GM12878 (cell line): ENCODE data around the gene CDKN1B. TPM values are rescaled to one million over a fixed set of nuclear protein-coding genes. Genes with fewer than 3 reads are reported as not detected.
A peak's percentile ranks its signal among the peaks of the same experiment; 100 is the strongest.

Experiments
- ATAC-seq: fragments of 200-7000 bp; cut with Tn5 transposase; 3 replicates; pipeline ENCODE4 v1.9.1; 2020; ENCODE audit warnings: mild to moderate bottlenecking, moderate library complexity
- BruUV-seq: library from RNA; stranded (reverse); fragments of 400-500 nt; replicated peaks from 2 replicates; lab custom pipeline; 2021; lab: Mats Ljungman, UMichigan
- CTCF ChIA-PET: fragments of 300-600 bp; sonication (Branson Sonifier 250); formaldehyde crosslinking; extraction: SDS; loops from one replicate; lab custom pipeline; 2021; ENCODE audit warnings: inconsistent platforms; lab: Yijun Ruan, JAX
- POLR2A ChIA-PET: fragments of 350-600 bp; formaldehyde crosslinking; extraction: SDS; loops from one replicate; lab custom pipeline; 2021; ENCODE audit warnings: inconsistent platforms; lab: Charles Lee
- RAD21 ChIA-PET: fragments of 300-600 bp; sonication (Branson Sonifier 250); formaldehyde crosslinking; loops from one replicate; lab custom pipeline; 2023; ENCODE audit warnings: antibody characterized with exemption; ENCODE audit not compliant: unreplicated experiment; lab: Charles Lee
- SMC1A ChIA-PET: fragments of 300-600 bp; sonication (Branson Sonifier 250); formaldehyde crosslinking; loops from one replicate; lab custom pipeline; 2023; ENCODE audit not compliant: unreplicated experiment, uncharacterized antibody; lab: Charles Lee
- DNase-seq: peaks from one replicate; pipeline ENCODE4 v3.0.0-alpha.2; 2011; ENCODE audit warnings: low read depth, low spot score
- FAIRE-seq: peaks from 3 replicates; lab custom pipeline; 2011; peaks lifted over from hg19 to GRCh38; lab: Jason Lieb, UNC
- H2AFZ ChIP-seq: 2 replicates; pipeline ENCODE4 v1.6.0; 2011; ENCODE audit warnings: low read depth, low read length, control low read depth; ENCODE audit not compliant: control insufficient read depth
- H3K27ac ChIP-seq: 2 replicates; pipeline ENCODE4 v1.5.1; 2011; ENCODE audit warnings: control low read depth; ENCODE audit not compliant: control insufficient read depth, insufficient read depth
- H3K27me3 ChIP-seq, 2 experiments: replicated peaks in 1 of 2; 2 replicates each; pipeline versions ENCODE4 v1.6.0 to v1.6.1; 2011; ENCODE audit warnings: low read length in 1 of 2; ENCODE audit not compliant: control insufficient read depth in 2 of 2, insufficient read depth in 2 of 2
- H3K36me3 ChIP-seq, 2 experiments: 2 replicates each; pipeline ENCODE4 v1.5.1; 2011; ENCODE audit warnings: low read length in 1 of 2; ENCODE audit not compliant: control insufficient read depth in 2 of 2, insufficient read depth in 2 of 2
- H3K4me1 ChIP-seq: 2 replicates; pipeline ENCODE4 v1.6.1; 2011; ENCODE audit warnings: mild to moderate bottlenecking, low read length, moderate library complexity, mixed read lengths; ENCODE audit not compliant: control insufficient read depth, insufficient read depth
- H3K4me2 ChIP-seq: 2 replicates; pipeline ENCODE4 v1.6.0; 2011; ENCODE audit warnings: control low read depth; ENCODE audit not compliant: control insufficient read depth, insufficient read depth
- H3K4me3 ChIP-seq: fragments of 200-600 bp; sonication (generic); 2 replicates; pipeline ENCODE4 v1.5.1; 2016
- H3K79me2 ChIP-seq: 2 replicates; pipeline ENCODE4 v1.6.0; 2011; ENCODE audit warnings: low read length; ENCODE audit not compliant: control insufficient read depth, insufficient read depth
- H3K9ac ChIP-seq: 2 replicates; pipeline ENCODE4 v1.8.0; 2011; ENCODE audit warnings: low read length, control low read depth, mixed read lengths; ENCODE audit not compliant: control insufficient read depth, insufficient read depth
- H3K9me3 ChIP-seq: replicated peaks from 3 replicates; pipeline ENCODE4 v1.5.1; 2011; ENCODE audit warnings: mild to moderate bottlenecking, low read length; ENCODE audit not compliant: control insufficient read depth, insufficient read depth
- H4K20me1 ChIP-seq: 2 replicates; pipeline ENCODE4 v1.6.0; 2011; ENCODE audit not compliant: control insufficient read depth, insufficient read depth
- BHLHE40 ChIP-seq, 2 experiments: fragments of 450-650 bp in 1 of 2; IDR thresholded peaks; 2 replicates each; pipeline ENCODE4 v1.6.1; 2011 to 2017; ENCODE audit warnings: low read depth in 2 of 2, borderline replicate concordance in 1 of 2, improper control_type of control experiment in 1 of 2, low read length in 1 of 2, mild to moderate bottlenecking in 1 of 2
- CREM ChIP-seq: IDR thresholded peaks from 2 replicates; pipeline ENCODE4 v1.6.1; 2014; ENCODE audit warnings: antibody characterized with exemption, low read depth
- E2F8 ChIP-seq: fragments of 450-650 bp; IDR thresholded peaks from 2 replicates; pipeline ENCODE4 v1.6.1; 2018; ENCODE audit warnings: mild to moderate bottlenecking, low read depth, moderate library complexity; ENCODE audit not compliant: partially characterized antibody
- EGR1 ChIP-seq, 2 experiments: IDR thresholded peaks; 1 replicate in 1 of 2; 2 replicates in 1 of 2; pipeline ENCODE4 v1.6.1; 2011 to 2012; ENCODE audit warnings: low read depth in 2 of 2, low read length in 2 of 2, borderline replicate concordance in 1 of 2, mild to moderate bottlenecking in 1 of 2, moderate library complexity in 1 of 2
- KAT2A ChIP-seq: conservative IDR thresholded peaks from 2 replicates; pipeline ENCODE4 v1.6.1; 2011; ENCODE audit warnings: low read depth, low read length; ENCODE audit not compliant: control insufficient read depth
- LARP7 ChIP-seq: fragments of 450-650 bp; IDR thresholded peaks from 2 replicates; pipeline ENCODE4 v1.6.1; 2017; ENCODE audit warnings: mild to moderate bottlenecking
- MAX ChIP-seq: IDR thresholded peaks from 2 replicates; pipeline ENCODE4 v1.6.1; 2012; ENCODE audit warnings: low read depth, low read length, improper control_type of control experiment
- MTA3 ChIP-seq: IDR thresholded peaks from 2 replicates; pipeline ENCODE4 v1.6.1; 2012; ENCODE audit warnings: low read length, inconsistent platforms, borderline replicate concordance
- PRDM15 ChIP-seq: fragments of 450-650 bp; formaldehyde crosslinking; IDR thresholded peaks from 2 replicates; pipeline ENCODE4 v1.4.0; 2020; ENCODE audit warnings: mild to moderate bottlenecking, moderate library complexity
- SPI1 ChIP-seq: IDR thresholded peaks from 2 replicates; pipeline ENCODE4 v1.6.1; 2011; ENCODE audit warnings: low read depth, mild to moderate bottlenecking, low read length, moderate library complexity, borderline replicate concordance; ENCODE audit not compliant: insufficient read depth
- ZNF592 ChIP-seq: fragments of 450-650 bp; IDR thresholded peaks from 2 replicates; pipeline ENCODE4 v1.6.1; 2017; ENCODE audit warnings: mild to moderate bottlenecking, moderate library complexity
- WGBS: methylation state at CpG from one replicate; pipeline ENCODE4 v1.1.6; 2016; ENCODE audit warnings: low lambda C conversion rate; ENCODE audit not compliant: insufficient replicate concordance, insufficient coverage; ENCODE audit errors: missing lambda C conversion rate; 5-methylcytosine and 5-hydroxymethylcytosine counted together
- in situ Hi-C: fragments of 300-500 bp; cut with MboI; formaldehyde crosslinking; loops from 9 replicates; pipeline ENCODE4 v1.14.3; 2018; ENCODE audit warnings: mixed read lengths
- intact Hi-C: fragments of 100-400 bp; cut with micrococcal nuclease; formaldehyde crosslinking; loops from one replicate; pipeline ENCODE4 v1.14.2; 2022; ENCODE audit not compliant: unreplicated experiment
- polyA plus RNA-seq, 11 experiments: library from polyadenylated mRNA; depleted of rRNA in 4 of 11; unstranded in 6 of 11; stranded (reverse) in 5 of 11; fragments of >200 nt; fragmentation: Nextera tagmentation in 4 of 11; fragmentation: Illumina TruSeq in 1 of 11; extraction: Ambion mirVana in 4 of 11; extraction: Trizol in 1 of 11; gene quantifications; 1 replicate in 1 of 11; 2 replicates in 10 of 11; pipeline versions ENCODE4 v1.2.1 to v1.2.3, GENCODE V29; 2011 to 2016; ENCODE audit warnings: inconsistent platforms in 2 of 11, missing spikeins in 2 of 11, low read depth in 1 of 11
- total RNA-seq, 4 experiments: library from RNA; depleted of rRNA in 3 of 4; stranded (reverse); fragments of >200 nt in 3 of 4; fragmentation: Illumina TruSeq in 1 of 4; extraction: Trizol in 1 of 4; gene quantifications; 2 replicates each; pipeline versions ENCODE4 v1.2.1 to v1.2.3, GENCODE V29; 2013 to 2021

Gene CDKN1B
- total and polyA plus RNA-seq, 10 of the 15 experiments (the other 5 are each of a cell fraction or from before 2014, with no cell fraction given), result 4.2 to 39.1 (median 23.1) TPM

- Histone ChIP-seq H3K27me3 (no peaks in the 10 kb centered on the region), H3K27ac (peak overlapping the region; percentile 97), H3K36me3 (peaks cover 0 to 6% of the 10 kb centered on the region in 2 experiments; a peak in 1 of 4 replicates), H3K4me3 (peak overlapping the region; percentile 97), H3K9me3 (no peaks in the 10 kb centered on the region), H2AFZ (no peak overlapping the region), H3K4me2 (peak overlapping the region; percentile 95), H3K9ac (peak overlapping the region; percentile 97), H3K4me1 (peaks cover 9% of the 10 kb centered on the region), H4K20me1 (no peaks in the 10 kb centered on the region), H3K79me2 (peaks cover 91% of the 10 kb centered on the region)
- SMC1A ChIA-PET, result interaction anchor here (0.7 to 3.3 kb wide), 6 partner anchors 13 to 366 kb away, joined by 3 to 26 read pairs (median 10); partner anchors contain the start of gene GPR19
- CTCF ChIA-PET, result interaction anchor here (1.0 to 3.4 kb wide), 4 partner anchors 9 to 31 kb away, joined by 3 to 33 read pairs (median 4); no protein-coding TSS in a partner anchor
- intact Hi-C loops, result loop anchor here (5.0 to 10.0 kb wide), 3 partner anchors 1068 to 1672 kb away; no protein-coding TSS in a partner anchor
- FAIRE-seq, result no peak
- no TSS peak for BruUV-seq
- 5% methylated on average over 11 of the region's 11 CpGs for WGBS
- ATAC-seq, result no peak
- in situ Hi-C loops, result no loop called here
- DNase-seq, result no peak
- RAD21 ChIA-PET, result interaction anchor here (0.5 to 6.7 kb wide), 6 partner anchors 8 to 219 kb away, joined by 3 to 81 read pairs (median 7); partner anchors contain the start of gene CDKN1B
- POLR2A ChIA-PET, result interaction anchor here (0.5 to 7.0 kb wide), 10 partner anchors 8 to 1164 kb away, joined by 3 to 93 read pairs (median 4); partner anchors contain the start of genes BORCS5 and CDKN1B
- 0 out of 2 replicates have a peak, but pooled peaks have one; percentile 40 for TF ChIP-seq MTA3
- no peak for TF ChIP-seq ZNF592
- no peak for TF ChIP-seq CREM
- no peak for TF ChIP-seq MAX
- no peak for TF ChIP-seq LARP7
- TF ChIP-seq EGR1 (IDR thresholded peaks at IDR 0.05; ENCODE audit: borderline replicate concordance in 1 of 2, low read depth in 2 of 2, low read length in 2 of 2), result no peak
- no peak for TF ChIP-seq SPI1
- TF ChIP-seq KAT2A, result no peak
- TF ChIP-seq PRDM15 (CRISPR knock-in tag), result no peak
- no peak for TF ChIP-seq E2F8
- no peak for TF ChIP-seq BHLHE40 (IDR thresholded peaks at IDR 0.05; ENCODE audit: borderline replicate concordance in 1 of 2, low read depth in 2 of 2, low read length in 1 of 2)
Observed at GRCh38 chr12:12723149-12723680, 6.0 kb downstream of the CDKN1B start.
